GM18511 (cell line): Measurements from ENCODE around the gene KCNA5.

Experiments
- ATAC-seq: cut with Tn5 transposase; IDR thresholded peaks from one replicate; pipeline ENCODE4 v1.9.1; 2021; ENCODE audit warnings: mild to moderate bottlenecking, moderate library complexity; ENCODE audit not compliant: unreplicated experiment

The KCNA5 gene

DNA sequence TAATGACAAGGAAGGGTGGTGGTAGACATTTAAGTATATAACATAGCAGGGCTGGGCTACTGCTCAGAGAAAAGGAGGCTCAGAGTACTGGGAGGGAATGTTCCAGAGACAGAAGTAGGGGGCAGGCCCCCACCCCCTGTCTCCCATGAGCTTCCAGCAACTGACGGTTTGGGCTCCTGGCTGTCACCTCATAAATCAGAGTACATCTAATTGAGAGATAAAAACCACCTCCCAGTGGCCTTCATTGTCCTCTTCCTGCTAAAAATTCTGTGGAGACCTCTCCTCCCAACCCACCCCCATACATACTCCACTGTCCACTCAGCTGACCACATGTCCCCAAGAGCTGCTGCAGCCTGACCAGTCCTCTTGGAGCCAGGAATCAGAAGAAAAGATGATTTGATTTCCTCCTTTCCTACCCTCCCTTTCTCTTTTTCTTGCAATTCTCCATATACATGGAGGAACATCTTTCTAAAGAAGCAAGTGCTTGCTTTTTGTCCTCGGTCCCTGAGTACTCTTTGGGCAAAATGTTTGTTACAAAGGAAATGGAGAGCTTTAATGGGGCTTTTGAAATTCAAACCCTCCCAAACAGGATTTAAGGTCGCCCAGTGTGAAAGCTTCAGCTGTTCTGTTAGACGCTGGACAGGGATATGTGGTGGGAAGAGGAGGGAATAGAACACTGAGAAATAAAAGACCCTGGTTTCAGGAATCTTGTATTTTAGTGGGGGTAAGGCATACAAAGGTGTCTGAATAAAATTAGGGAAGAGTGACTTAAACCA is 16.4 kb upstream of the KCNA5 start:
- ATAC-seq: no peak

DNA sequence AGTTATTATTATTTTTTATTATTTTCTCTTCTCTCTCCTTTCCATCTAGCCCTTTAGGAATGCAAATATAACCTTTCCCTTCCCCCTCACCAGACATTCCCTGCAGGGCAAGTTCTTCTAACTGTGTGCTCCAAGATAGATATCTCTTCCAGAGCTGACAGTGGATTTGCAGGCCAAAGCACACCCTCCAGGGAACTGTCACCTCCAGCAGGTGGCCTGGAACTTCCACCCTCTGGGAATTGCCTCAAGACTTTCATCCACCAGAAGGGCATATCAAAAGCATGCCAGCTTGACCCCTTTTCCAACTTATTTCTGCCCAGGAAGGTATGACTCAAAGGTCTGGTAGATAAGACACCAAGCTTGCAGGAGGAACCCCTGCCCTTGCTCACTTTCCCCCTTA is 13.6 kb upstream of the KCNA5 start:
- no peak for ATAC-seq

DNA sequence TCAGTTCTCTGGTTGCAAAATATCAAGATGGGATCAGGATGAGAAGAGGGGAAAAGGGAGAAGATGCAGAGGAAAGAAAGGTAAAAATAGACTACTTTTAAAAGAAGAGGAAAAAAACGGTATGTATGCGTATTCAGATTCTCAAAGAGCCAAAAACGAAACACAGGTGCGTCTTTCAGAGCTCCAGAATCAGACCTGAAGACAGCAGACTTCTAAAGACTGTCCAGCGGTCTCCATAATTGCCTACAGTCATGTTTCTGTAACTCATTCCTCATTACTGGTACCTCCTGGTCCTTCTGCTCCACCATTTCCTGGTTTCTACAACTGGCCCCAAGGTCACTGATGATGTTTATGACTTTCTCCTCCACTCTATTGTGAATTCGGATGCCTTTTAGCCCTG is 12.4 kb upstream of the KCNA5 start:
- no peak for ATAC-seq

DNA sequence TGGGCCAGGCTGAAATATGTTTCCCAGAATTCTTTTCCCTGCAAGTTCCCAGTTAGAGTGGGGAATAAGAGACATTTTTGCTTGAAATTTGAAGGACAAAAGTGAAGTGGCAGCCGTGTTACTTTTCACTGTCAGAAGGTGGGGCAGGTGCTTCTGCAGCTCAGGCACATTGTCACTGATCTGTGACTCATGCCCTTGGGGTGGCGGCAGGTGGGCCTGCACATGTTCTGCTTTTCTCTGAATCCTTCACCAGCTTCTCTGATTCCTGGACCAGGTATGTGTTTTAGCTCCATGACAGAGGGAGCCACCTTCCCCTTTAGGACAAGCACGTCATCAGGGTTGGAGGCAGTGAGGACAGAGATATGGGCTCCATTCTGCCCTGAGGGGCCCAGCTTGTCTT is 11.7 kb upstream of the KCNA5 start:
- ATAC-seq: no peak

DNA sequence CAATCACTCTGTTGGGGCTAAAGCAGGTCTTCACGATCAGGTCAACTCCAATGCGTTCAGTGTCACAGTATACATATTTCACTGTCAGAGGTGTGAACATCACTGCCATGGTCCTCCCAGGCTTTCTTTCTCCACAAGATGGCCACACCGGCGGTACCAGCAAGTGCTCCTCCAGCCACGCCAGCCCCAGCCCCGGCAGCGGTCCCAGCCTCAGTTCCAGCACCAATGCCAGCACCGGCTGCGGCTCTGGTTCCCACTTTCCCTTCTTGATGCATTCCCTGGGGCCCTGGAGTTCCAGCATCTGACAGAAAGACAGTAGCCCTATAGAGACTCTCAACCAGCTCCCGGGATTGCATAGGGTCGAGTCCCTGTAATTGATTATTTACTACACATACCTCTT is 10.9 kb upstream of the KCNA5 start:
- no peak for ATAC-seq

DNA sequence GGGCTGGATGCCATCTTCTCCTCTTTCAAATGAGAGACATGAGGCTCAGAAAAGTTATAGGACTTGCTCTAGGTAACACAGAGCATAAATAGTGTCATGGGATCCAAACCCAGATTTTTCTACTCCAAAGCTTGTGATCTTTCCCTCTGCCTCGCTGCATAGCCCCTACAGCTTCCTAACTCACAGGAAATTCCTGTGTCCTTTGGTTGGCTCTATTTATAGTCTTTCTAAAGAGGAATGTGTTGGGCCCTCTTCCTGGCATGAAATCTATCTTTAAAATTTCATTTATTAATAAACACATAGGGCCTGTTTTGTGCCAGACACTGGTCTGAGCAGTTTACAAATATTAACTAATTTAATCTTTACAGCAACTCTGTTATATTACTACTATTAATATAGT is 9.8 kb upstream of the KCNA5 start:
- ATAC-seq: no peak

DNA sequence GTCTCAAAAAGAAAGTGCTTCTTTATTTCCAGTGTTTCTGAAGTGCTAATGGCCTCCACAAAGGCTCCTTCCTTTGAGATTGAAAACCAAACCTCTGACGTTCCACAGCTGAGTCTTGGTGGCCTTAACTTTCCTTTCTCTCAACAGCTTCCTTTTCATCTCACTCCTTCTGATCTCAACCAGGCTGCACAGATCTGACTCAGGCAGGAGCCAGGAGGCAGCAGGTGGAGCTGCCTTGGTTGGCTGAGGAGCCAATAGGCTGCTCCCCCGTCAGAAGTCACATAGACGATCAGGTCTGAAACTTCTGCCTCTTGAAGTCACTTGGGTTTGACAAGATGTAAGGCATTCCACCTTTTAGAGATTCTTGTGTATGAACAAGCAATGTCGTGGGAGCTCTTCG is 9.1 kb upstream of the KCNA5 start:
- ATAC-seq: no peak

DNA sequence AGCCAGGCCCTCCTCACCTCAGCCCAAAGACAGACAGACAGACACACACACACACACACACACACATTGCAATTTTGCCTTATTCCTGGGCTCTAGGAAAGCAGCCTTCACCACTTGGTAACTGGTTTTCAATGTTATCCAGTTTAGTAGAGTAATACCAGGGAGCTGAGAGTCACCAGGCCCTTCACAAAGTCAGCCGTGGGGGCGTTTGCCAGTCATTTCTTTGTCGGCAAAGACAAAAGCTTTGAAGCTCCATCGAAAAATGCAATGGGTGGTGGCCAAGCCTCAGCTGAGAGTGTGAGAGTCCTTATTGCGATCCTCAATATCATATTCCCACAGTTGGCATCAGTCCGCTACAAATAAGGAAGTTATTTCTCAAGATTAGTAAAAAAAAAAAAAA is 8.1 kb upstream of the KCNA5 start:
- ATAC-seq: no peak

DNA sequence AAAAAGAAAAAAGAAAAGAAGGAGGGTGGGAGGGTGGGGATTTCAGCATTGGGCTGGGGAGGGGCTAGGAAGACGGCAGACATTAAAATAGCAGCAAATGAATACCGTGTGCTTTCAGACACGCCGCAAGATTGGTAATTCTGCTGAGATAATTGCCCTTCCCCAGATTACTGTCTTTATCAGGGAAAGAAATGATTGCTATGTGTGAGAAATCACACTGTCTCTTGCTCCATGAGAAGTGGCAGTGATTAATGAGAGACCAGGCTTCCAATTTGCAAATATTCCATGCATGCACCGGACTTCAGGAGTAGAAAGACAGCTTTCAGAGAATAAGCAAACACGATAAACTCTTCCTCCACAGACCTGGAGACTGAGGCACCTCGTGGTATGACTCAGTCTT is 7.6 kb upstream of the KCNA5 start:
- ATAC-seq: no peak

DNA sequence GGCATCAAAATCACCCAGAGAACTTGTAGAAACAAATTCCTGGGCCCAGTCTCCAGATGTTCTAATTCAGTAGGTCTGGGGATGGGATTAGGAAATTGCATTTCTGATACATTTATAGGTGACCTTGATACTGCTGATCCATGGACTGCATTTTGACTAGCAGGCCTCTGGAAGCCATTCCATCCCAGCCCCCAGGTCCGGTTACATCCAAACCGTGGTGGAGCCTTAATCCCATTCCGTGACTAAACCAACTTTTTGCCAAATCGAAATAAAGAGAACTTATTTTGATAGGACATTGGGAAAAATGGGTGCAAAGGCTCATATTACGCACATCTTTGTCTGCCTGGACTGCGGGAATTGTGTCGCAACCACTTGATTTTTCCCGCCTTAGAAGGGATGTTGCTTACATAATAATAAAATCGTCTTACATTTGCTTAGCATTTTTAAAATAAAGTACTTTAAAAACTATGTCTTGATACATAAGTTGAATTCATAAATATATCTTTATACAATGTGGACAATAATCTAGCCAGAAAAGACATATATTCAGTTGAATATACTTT is 5.8 kb upstream of the KCNA5 start:
- no peak for ATAC-seq

DNA sequence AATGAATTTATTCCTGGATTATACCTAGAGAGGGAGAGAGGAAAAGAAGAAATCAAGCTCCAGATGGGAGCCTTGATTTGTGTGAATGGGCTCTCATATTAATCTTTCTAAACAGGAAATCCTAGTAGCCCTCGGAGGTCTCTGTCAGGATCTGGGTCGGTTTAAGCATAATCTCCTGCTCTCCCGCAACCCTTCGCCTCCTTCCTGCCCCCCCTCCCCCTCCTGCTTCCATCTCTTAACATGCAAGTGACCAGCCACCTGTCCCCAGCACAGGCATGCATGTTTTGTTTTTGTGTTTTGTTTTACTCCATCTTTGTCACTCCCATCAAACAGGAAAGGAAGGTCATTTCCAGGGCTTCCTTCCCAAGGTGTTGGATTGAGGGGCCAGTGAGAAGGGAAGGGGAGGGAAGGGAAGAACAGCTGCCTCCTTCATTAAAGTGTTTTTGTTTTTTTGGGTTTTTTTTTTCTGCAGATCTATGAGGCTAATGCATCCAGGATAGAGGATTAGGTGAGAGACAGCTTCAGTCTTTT is 4.8 kb upstream of the KCNA5 start:
- no peak for ATAC-seq

DNA sequence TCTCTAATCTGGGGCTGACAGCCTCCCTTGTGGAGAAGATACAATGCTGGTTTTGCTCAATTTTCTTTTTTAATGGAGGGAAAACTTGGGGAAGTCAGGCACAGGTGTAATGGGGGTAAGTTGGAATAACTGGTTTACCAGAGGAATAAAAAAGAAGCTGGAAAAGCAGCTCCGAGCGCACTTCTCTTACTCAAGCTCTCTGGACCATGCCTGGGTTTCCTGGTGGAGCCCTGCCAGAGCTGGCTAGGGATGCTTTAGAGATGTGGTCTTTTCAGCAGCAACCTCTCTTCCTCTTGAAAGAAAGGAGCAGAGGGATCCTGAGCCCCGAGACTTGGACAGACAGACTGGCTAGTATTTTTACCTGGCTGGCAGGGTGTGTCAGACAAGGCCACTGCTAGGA is 3.9 kb upstream of the KCNA5 start:
- no peak for ATAC-seq

DNA sequence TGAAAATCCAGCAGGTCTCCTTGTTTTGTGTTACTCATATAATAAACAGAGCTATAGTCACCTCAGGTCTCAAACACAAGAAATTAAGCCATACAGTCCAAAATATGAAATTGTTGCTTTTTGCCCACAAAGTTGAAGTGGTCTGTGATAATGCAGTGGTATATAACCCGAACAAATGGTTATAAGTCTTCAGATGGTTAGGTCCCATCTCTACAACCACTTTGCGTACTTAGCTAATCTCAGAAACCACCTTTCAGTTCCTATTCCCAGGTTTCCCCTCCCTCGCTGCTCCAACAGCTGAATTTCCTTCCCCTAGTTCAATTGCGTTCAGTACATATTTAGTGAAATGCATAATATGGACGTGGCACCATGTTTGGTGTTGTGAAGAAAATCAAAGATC is 3.3 kb upstream of the KCNA5 start:
- ATAC-seq: no peak

DNA sequence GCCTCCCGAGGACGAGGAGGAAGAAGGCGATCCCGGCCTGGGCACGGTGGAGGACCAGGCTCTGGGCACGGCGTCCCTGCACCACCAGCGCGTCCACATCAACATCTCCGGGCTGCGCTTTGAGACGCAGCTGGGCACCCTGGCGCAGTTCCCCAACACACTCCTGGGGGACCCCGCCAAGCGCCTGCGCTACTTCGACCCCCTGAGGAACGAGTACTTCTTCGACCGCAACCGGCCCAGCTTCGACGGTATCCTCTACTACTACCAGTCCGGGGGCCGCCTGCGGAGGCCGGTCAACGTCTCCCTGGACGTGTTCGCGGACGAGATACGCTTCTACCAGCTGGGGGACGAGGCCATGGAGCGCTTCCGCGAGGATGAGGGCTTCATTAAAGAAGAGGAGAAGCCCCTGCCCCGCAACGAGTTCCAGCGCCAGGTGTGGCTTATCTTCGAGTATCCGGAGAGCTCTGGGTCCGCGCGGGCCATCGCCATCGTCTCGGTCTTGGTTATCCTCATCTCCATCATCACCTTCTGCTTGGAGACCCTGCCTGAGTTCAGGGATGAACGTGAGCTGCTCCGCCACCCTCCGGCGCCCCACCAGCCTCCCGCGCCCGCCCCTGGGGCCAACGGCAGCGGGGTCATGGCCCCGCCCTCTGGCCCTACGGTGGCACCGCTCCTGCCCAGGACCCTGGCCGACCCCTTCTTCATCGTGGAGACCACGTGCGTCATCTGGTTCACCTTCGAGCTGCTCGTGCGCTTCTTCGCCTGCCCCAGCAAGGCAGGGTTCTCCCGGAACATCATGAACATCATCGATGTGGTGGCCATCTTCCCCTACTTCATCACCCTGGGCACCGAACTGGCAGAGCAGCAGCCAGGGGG is 979 bp downstream of the KCNA5 start:
- no peak for ATAC-seq

DNA sequence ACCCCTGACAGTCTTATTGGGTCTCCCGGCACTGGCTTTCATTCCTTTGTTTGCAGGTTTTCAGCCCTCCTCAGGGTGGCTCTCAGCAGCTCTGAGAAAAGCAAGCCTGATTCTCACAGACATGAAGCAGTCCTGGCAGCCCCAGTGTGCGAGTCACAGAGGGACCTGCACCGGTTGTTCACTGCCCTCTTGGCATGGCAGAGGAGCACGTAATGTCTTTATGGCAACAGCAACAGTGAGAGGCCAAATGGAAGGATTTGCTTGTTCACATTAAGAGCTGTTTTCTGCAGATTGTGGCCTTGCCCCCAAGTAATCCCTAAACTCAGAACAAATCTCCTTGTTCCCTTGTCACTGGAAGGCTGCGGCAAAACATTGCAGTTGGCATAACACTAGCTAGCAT is 3.4 kb downstream of the KCNA5 start:
- no peak for ATAC-seq

DNA sequence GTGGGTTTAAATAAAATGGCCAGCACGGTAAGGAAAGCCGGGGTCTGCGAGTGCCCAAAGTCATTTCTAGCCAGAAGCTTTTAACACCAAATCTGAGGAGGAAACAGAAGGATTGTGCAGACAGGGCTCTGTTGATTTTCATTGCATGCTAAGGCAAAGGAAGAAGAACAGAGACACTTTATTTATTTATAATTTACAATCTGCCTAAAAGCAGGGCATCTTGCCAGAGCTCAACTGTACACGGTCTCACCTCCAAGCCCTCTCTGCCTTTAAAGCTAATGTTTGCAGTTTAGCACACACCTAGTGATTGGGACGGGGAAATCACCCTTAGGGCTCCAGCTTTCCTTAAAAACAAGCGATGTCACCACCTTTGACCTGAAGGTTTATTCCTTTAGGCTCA is 4.0 kb downstream of the KCNA5 start:
- ATAC-seq: no peak

DNA sequence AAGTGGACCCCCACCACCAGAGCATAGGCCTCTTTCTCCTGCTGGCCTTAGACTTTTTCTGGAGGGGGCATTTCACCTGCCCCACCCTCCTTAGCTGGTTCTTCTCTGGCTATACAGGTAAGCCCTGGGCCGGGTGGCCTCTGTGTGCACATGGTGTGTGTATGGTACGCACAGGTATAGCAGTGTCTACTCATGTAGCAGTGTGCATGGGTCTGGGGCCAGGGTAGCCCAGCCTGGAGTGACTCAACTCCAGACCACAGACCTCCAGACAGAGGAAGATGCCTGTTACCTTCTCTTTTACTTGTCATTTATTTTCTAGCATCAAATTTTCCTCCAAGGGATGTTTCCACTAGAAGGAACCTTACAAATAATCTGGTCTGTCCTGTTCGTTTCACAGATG is 6.9 kb downstream of the KCNA5 start:
- ATAC-seq: no peak

DNA sequence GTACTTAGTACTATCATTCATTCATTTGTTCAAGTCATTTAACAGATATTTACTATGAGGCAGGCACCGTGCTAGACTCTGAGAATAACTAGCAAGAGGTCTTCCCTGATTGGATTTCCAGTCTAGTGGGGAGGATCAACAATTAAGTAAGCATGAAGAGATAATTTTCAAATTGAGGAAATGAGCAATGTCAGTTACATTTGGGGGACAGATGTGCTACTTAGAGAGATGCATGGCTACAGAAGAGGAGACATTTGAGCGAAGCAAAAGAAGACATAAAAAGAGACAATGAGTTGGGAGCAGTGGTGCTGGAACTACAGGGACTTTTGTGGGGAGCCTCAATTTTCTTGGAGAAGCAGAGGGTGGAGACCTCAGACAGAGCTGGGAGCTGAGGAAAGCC is 7.7 kb downstream of the KCNA5 start:
- ATAC-seq: no peak

DNA sequence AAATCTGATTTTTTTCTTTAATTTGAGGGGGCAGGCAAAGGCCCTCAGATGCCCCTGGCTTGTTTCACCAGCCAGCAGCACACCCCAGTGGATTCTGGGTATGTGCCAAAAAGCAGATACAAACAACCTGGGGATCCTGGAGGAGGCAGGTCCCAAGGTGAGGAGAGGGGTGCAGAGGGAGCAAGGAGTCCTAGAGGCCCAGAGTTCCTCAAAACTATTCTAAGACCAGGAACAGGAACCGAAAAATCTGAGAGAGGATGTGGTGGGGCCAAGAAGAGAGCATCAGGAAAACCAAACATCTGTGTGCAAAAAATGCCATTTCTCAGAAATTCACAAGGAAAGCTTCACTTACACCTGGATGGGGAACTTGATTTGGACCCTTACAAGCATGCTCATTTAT is 8.2 kb downstream of the KCNA5 start:
- ATAC-seq: no peak

DNA sequence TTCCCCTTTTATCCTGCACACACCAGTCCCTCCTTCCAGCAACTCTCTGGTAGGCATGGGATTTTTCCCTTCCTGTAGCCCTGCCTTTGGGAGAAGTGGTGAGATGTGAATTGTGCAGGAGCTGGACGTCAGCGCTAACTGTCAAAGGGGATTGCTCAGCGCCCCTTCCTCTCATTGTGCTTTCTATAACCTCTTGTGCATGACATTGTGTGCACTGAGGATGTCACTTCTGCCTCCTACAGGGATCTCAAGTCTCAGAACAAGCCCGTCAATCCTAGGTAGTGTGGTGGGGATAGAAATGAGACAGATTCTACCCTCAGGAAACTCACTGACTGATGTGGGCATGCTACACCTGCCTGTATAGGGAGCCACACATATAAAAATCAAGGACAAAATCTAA is 8.7 kb downstream of the KCNA5 start:
- ATAC-seq: no peak

DNA sequence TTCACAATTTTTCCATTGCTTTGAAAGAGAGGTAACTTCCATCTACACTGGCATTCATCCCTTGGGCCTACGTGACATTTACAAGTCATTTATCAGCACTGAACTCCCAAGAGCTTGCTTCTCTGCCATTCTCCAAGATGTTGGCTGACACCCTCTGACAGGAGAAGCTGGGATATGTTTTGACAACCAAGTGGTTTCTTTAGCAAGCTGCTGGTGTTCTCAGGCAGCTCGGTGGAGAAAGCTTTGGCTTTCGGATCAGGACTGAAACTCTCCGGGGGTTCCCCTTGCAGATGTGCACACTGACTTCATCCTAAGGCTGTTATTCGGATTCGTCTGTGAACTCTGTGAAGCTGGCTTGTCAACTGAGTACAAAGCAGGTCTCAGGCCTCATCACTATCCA is 15.7 kb downstream of the KCNA5 start:
- no peak for ATAC-seq

DNA sequence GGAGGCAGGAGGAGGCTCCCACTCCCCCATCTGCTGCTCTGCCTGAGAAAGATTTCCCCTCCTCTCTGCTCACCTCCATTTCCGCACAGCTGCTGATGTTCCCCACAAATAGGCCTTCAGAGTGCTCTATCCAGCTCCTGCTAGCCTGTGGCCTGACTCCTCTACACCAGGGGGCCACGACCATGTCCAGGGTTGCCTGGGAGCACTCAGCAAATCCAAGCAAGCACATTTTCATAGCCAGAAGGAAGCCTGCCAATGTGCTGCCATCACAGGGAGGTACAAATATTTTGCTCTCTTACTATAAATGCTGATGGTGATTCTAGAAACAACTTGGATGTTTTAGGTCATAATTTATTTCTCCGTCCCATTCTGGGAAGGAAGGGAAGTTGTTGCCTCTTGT is 17.3 kb downstream of the KCNA5 start:
- ATAC-seq: no peak
